HL-60/S4 treated with phorbol 12-myristate 13-acetate at 8.2 ng/mL for 4 days and 3 days (cell line): ENCODE results near the gene HOXB5.

Experiments used
- in situ Hi-C: fragments of 300-500 bp; cut with MboI; formaldehyde crosslinking; loops from 2 replicates; pipeline ENCODE4 v1.15.0; 2022; ENCODE audit warnings: low sequenced_read_pairs

HOXB5 gene

GRCh38 chr17:48551596-48552465, 41.7 kb downstream of the HOXB5 start:
- in situ Hi-C loops = no loop called here

GRCh38 chr17:48551214-48551555, 42.4 kb downstream of the HOXB5 start:
- in situ Hi-C loops = no loop called here

- in situ Hi-C loops = no loop called here
Observed at GRCh38 chr17:48550502-48551213, 42.9 kb downstream of the HOXB5 start.

- in situ Hi-C loops = no loop called here
Observed at GRCh38 chr17:48549914-48550501, 43.6 kb downstream of the HOXB5 start.

- in situ Hi-C loops = no loop called here
Observed at GRCh38 chr17:48549281-48549630, 44.3 kb downstream of the HOXB5 start.

GRCh38 chr17:48548523-48549280, 44.9 kb downstream of the HOXB5 start:
- in situ Hi-C loops = no loop called here

- in situ Hi-C loops = no loop called here
Observed at GRCh38 chr17:48547808-48548522, 45.6 kb downstream of the HOXB5 start.

GRCh38 chr17:48546924-48547807, 46.4 kb downstream of the HOXB5 start:
- in situ Hi-C loops = no loop called here

GRCh38 chr17:48546137-48546923, 47.2 kb downstream of the HOXB5 start:
- in situ Hi-C loops = no loop called here

- in situ Hi-C loops = no loop called here
Observed at GRCh38 chr17:48545539-48545938, 48.0 kb downstream of the HOXB5 start.

- in situ Hi-C loops = no loop called here
Observed at GRCh38 chr17:48545022-48545375, 48.6 kb downstream of the HOXB5 start, which contains the start of gene HOXB2. Gene HOXB2 (minus strand): TSS chr17:48545109. CDS start chr17:48544911, 198 bp downstream.

GRCh38 chr17:48544349-48545021, 49.1 kb downstream of the HOXB5 start:
- in situ Hi-C loops = no loop called here

- in situ Hi-C loops = no loop called here
Observed at GRCh38 chr17:48543854-48544348, 49.7 kb downstream of the HOXB5 start.

- in situ Hi-C loops = no loop called here
Observed at GRCh38 chr17:48543107-48543853, 50.3 kb downstream of the HOXB5 start.

GRCh38 chr17:48542698-48543106, 50.9 kb downstream of the HOXB5 start:
- in situ Hi-C loops = no loop called here

- in situ Hi-C loops = no loop called here
Observed at GRCh38 chr17:48542114-48542656, 51.4 kb downstream of the HOXB5 start.

- in situ Hi-C loops = no loop called here
Observed at GRCh38 chr17:48541577-48542113, 51.9 kb downstream of the HOXB5 start.
